Heart right ventricle (tissue), 16 donors: ENCODE measurements around the gene FAN1. TPM values are rescaled to one million over a fixed set of nuclear protein-coding genes. Genes with fewer than 3 reads are reported as not detected.

Source experiments
- ATAC-seq, 8 donors: fragments of 200-7000 bp; cut with Tn5 transposase; one replicate each; pipeline ENCODE4 v1.9.1; 2020; ENCODE audit warnings: mild to moderate bottlenecking in 8 of 8, moderate library complexity in 8 of 8, moderate number of reproducible peaks in 1 of 8
- DNase-seq, 2 donors: peaks; one replicate each; pipeline ENCODE4 v3.0.0-alpha.2; 2020
- H3K27ac ChIP-seq, 10 donors: fragments of 200-600 bp; sonication (generic) in 2 of 10; one replicate each; pipeline versions ENCODE4 v1.5.0 to v1.8.0; 2020 to 2022; ENCODE audit warnings: mild to moderate bottlenecking in 3 of 10
- H3K27me3 ChIP-seq, 7 donors: fragments of 200-600 bp; one replicate each; pipeline ENCODE4 v1.8.0; 2021 to 2022; ENCODE audit warnings: mild to moderate bottlenecking in 2 of 7
- H3K36me3 ChIP-seq, 9 donors: fragments of 200-600 bp; sonication (generic) in 1 of 9; one replicate each; pipeline versions ENCODE4 v1.5.0 to v1.8.0; 2020 to 2022; ENCODE audit warnings: mild to moderate bottlenecking in 2 of 9
- H3K4me1 ChIP-seq, 9 donors: fragments of 200-600 bp; sonication (generic) in 1 of 9; one replicate each; pipeline versions ENCODE4 v1.5.0 to v1.8.0; 2020 to 2022; ENCODE audit warnings: mild to moderate bottlenecking in 4 of 9
- H3K4me3 ChIP-seq, 10 donors: fragments of 200-600 bp; sonication (generic) in 2 of 10; one replicate each; pipeline versions ENCODE4 v1.5.0 to v1.8.0; 2020 to 2022; ENCODE audit warnings: mild to moderate bottlenecking in 7 of 10, moderate library complexity in 2 of 10
- H3K9me3 ChIP-seq, 11 donors: fragments of 200-600 bp in 10 of 11; sonication (generic) in 2 of 11; one replicate each; pipeline versions ENCODE4 v1.5.0 to v1.8.0; 2013 to 2022; ENCODE audit warnings: mild to moderate bottlenecking in 2 of 11, control low read depth in 1 of 11, moderate library complexity in 1 of 11
- WGBS, 2 donors: extraction: QIAGEN DNeasy Blood & Tissue Kit; methylation state at CpG; one replicate each; pipeline ENCODE4 v1.1.7; 2013; ENCODE audit warnings: inconsistent platforms in 1 of 2; 5-methylcytosine and 5-hydroxymethylcytosine counted together
- intact Hi-C, 10 donors: fragments of 100-400 bp; cut with DNase I; formaldehyde crosslinking; loops; one replicate each; pipeline versions ENCODE4 v1.11.1 to v1.14.2; 2022
- polyA plus RNA-seq, 2 donors: library from polyadenylated mRNA; stranded (reverse); fragments of 200-250 nt; gene quantifications; one replicate each; pipeline ENCODE4 v1.2.3, GENCODE V29; 2013
- total RNA-seq, 10 donors: library from RNA; stranded (reverse); fragmentation: NEBNext Ultra II Directional in 3 of 10; extraction: Animal tissue kit (Norgen Biotek cat#: 25700) in 3 of 10; gene quantifications; one replicate each; pipeline versions ENCODE4 v1.2.1 to v1.2.4, GENCODE V29; 2021 to 2023
- TF ChIP-seq, protein P1 (sequence below), 9 donors: fragments of 200-600 bp; sonication (generic) in 2 of 9; IDR thresholded peaks; one replicate each; pipeline versions ENCODE4 v1.5.0 to v1.8.0; 2021 to 2022; ENCODE audit warnings: antibody characterized with exemption in 9 of 9, mild to moderate bottlenecking in 5 of 9, moderate library complexity in 1 of 9
- donor health status: Arrhythmogenic right ventricular cardiomyopathy.
- donor health status: ischemic (EF 13 %, LVEDD 7.1; RV severe dilation, severe dysfunction).
- donor health status: healthy with polysubstance abuse.
- donor health status: DM: no; HTN: yes; CAD: no.
- donor health status: DM: no; HTN: no; CAD: no.
- donor health status: ischemic (EF 25% LVEDD 6.9; RV normal size, moderate dysfunction).
- donor health status: ischemic (EF 25% LVEDD 5.7; RV mildly dilated, moderate dysfunction).
- donor health status: healthy.
- donor health status: DM: yes; HTN: yes; CAD: no.
- donor health status: Ischemic cardiomyopathy.
- donor health status: ischemic (EF 35%, LVEDD 5.7; RV mildly dilated, moderate dysfunction).
- donor health status: nonischemic (EF 11% LVEDD 7.7; RV severe dilation, severe dysfunction).
- donor health status: DM: yes; HTN: yes; CAD: no.
- donor health status: PGD.
- donor health status: ischemic (EF 29% LVEDD 5.4; RV normal size, mild dysfunction).
- donor health status: nonischemic (EF 23%, LVEDD 6.1; RV moderate dilation, normal function).

The FAN1 gene
- total and polyA plus RNA-seq, 12 donors: 8.2 to 28.0 (median 16.6) TPM

DNA sequence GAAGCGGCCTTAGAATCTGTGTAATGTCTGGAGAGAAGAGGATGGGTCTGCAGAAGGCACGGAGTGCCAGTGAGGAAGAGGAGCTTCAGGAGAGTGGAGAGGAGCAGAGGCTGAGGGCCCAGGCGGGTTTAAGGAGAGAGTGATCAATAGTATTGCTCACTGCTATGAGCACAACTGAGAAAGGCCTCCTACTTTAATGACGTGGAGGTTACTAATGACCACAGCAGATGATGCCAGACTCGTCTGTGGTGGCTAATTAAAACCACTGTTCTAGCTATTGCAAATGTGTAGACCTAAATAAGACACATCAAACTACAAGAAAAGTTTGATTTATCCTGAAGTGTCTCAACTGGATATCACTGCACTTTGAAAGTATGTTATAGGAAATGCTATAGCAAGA lies 54.5 kb downstream of the FAN1 start:
- peaks cover 0 to 38% (median 27%) of the 10 kb centered on the region in 9 donors for H3K4me1 ChIP-seq
- no peak overlapping the region for H3K27ac ChIP-seq
- no peak overlapping the region for H3K4me3 ChIP-seq
- no peaks in the 10 kb centered on the region for H3K9me3 ChIP-seq
- ATAC-seq: no peak
- intact Hi-C loops: no loop called here
- no peaks in the 10 kb centered on the region for H3K27me3 ChIP-seq
- H3K36me3 ChIP-seq: peaks cover 0 to 100% (median 66%) of the 10 kb centered on the region in 9 donors
- WGBS, 2 donors: 92 to 93% methylated on average over 5 of the region's 5 CpGs
- no peak for DNase-seq
- TF ChIP-seq, protein P1, sequence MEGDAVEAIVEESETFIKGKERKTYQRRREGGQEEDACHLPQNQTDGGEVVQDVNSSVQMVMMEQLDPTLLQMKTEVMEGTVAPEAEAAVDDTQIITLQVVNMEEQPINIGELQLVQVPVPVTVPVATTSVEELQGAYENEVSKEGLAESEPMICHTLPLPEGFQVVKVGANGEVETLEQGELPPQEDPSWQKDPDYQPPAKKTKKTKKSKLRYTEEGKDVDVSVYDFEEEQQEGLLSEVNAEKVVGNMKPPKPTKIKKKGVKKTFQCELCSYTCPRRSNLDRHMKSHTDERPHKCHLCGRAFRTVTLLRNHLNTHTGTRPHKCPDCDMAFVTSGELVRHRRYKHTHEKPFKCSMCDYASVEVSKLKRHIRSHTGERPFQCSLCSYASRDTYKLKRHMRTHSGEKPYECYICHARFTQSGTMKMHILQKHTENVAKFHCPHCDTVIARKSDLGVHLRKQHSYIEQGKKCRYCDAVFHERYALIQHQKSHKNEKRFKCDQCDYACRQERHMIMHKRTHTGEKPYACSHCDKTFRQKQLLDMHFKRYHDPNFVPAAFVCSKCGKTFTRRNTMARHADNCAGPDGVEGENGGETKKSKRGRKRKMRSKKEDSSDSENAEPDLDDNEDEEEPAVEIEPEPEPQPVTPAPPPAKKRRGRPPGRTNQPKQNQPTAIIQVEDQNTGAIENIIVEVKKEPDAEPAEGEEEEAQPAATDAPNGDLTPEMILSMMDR (IDR thresholded peaks at IDR 0.05): no peak

DNA sequence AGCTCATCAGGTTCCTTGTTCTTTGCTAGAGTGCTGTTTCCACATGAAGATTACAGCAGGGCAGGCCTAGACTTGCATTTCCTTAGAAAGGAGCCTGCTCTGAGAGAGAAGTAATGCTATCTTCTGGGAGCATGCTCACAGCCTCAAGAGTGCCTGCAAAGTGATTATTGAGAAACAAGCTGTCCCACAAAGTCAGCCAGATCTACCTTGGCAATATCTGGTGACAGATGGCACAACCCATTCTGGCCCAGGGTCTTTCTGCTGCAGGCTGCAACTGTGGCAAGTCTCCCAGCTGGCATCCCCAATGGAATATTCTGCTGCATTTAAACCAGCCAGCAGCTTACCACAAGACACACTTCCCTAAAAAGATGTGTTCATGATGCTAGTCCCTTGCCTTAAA lies 58.4 kb downstream of the FAN1 start:
- no peak overlapping the region for H3K4me3 ChIP-seq
- intact Hi-C loops: loop anchor here in 1 of 10 donors (5.0 kb wide), 1 partner anchor 165 kb away; no protein-coding TSS in a partner anchor
- ATAC-seq: peak in 5 of 8 donors; percentile 20 to 69 (median 42)

DNA sequence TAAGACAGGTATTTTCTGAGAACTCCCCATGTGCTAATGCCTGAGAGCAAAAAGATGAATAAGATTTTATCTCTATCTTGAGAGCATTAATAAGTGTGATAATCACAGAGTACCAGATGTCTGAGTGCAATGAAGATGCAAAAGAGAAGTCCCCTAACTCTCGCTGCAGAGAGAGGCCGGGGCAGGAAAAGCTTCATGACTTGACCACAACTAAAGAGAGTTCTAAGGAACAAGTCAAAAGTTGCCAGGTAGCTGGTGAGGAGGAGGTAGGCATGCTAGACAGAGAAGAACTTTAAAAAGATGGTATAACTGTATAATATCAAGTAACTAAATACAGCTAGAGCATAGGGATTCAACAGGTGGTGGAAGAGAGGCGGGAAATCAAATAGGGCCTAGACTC lies 58.9 kb downstream of the FAN1 start:
- H3K27ac ChIP-seq: peak overlapping the region in 1 of 10 donors; percentile 2
- no peak for DNase-seq
- peaks cover 0 to 99% (median 39%) of the 10 kb centered on the region in 9 donors for H3K36me3 ChIP-seq
- no peak for ATAC-seq
- TF ChIP-seq, protein P1 (IDR thresholded peaks at IDR 0.05): no peak
- H3K4me3 ChIP-seq: no peak overlapping the region
- H3K9me3 ChIP-seq: no peaks in the 10 kb centered on the region
- peaks cover 0 to 18% (median 14%) of the 10 kb centered on the region in 9 donors for H3K4me1 ChIP-seq
- intact Hi-C loops: loop anchor here in 1 of 10 donors (5.0 kb wide), 1 partner anchor 165 kb away; no protein-coding TSS in a partner anchor
- H3K27me3 ChIP-seq: no peaks in the 10 kb centered on the region
- WGBS, 2 donors: 98 to 99% methylated on average over 3 of the region's 3 CpGs

More for the DNA sequence above, 58.4 kb downstream of the FAN1 start:
- no peak for DNase-seq
- H3K27me3 ChIP-seq: no peaks in the 10 kb centered on the region
- H3K4me1 ChIP-seq: peaks cover 0 to 18% (median 14%) of the 10 kb centered on the region in 9 donors
- H3K27ac ChIP-seq: peak overlapping the region in 2 of 10 donors; percentile 2 to 19
- TF ChIP-seq, protein P1 (IDR thresholded peaks at IDR 0.05): no peak
- H3K9me3 ChIP-seq: no peaks in the 10 kb centered on the region
- peaks cover 0 to 99% (median 37%) of the 10 kb centered on the region in 9 donors for H3K36me3 ChIP-seq

DNA sequence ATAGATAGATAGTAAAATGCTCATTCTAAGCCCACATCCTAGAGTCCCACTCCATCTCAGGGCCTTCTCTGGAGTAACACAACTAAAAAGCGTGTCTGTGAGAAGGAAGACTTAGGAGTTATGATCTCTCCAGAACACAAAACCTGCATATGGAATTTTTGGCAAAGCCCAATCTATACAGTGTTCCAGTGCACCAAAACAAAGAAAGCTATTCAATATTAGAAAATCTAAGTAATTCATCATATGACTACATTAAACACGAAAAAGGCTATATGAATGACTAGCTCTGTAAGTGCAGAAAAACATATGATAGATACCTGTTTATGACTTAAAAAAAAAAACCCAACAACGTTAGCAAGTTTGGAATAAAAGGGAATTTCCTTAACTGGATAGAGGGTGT lies 60.0 kb downstream of the FAN1 start:
- TF ChIP-seq, protein P1 (IDR thresholded peaks at IDR 0.05): no peak
- ATAC-seq (no peak), DNase-seq (no peak)
- peaks cover 0 to 96% (median 31%) of the 10 kb centered on the region in 9 donors for H3K36me3 ChIP-seq
- no peak overlapping the region for H3K27ac ChIP-seq
- no peaks in the 10 kb centered on the region for H3K27me3 ChIP-seq
- intact Hi-C loops: loop anchor here in 1 of 10 donors (5.0 kb wide), 1 partner anchor 164 kb away; no protein-coding TSS in a partner anchor
- H3K9me3 ChIP-seq: no peaks in the 10 kb centered on the region
- 83 to 89% methylated on average over 3 of the region's 3 CpGs for WGBS, 2 donors
- H3K4me1 ChIP-seq: peaks cover 0 to 18% (median 14%) of the 10 kb centered on the region in 9 donors
- no peak overlapping the region for H3K4me3 ChIP-seq
